ENCODE measurements around the gene NCAM1. TPM values are rescaled to one million over a fixed set of nuclear protein-coding genes. Genes with fewer than 3 reads are reported as not detected.

NCAM1 gene
- total and polyA plus RNA-seq, 12 donors = 38.7 to 181 (median 111) TPM

DNA sequence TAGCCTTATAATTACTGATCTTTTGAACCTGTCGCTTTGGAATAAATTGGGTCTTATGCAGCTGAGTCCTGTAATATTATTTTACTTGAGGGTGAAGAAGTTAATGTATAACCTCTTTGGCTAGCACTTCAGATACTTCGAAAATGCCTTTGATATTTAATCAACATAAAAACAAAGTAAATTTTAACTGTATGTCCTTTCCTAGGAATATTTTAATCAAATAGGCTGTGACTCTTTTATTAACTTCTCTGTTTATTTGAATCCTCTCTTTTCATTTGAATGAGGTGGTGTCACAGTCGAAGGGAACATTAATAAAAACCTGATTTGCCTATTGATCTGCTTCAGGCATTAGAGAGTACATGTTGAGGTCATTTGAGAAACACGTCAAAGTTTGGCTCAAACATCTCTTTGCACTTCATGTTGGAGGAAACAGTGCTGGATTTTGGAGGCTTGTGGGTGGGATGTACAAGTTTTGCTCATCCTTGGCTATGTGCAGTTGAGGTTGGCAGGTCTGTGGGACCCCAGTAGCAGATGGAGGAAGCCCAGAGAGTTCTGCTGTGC, 143.6 kb downstream of the NCAM1 start:
- no peak overlapping the region for H3K4me3 ChIP-seq
- no peaks in the 10 kb centered on the region for H3K36me3 ChIP-seq (replicated peaks in 1 of 2)
- H3K9me3 ChIP-seq (replicated peaks in 1 of 3) = no peaks in the 10 kb centered on the region
- 62 to 71% (median 70%) methylated on average over 4 of the region's 4 CpGs for WGBS, 4 donors
- H3K27me3 ChIP-seq = no peaks in the 10 kb centered on the region
- TF ChIP-seq, protein P1, sequence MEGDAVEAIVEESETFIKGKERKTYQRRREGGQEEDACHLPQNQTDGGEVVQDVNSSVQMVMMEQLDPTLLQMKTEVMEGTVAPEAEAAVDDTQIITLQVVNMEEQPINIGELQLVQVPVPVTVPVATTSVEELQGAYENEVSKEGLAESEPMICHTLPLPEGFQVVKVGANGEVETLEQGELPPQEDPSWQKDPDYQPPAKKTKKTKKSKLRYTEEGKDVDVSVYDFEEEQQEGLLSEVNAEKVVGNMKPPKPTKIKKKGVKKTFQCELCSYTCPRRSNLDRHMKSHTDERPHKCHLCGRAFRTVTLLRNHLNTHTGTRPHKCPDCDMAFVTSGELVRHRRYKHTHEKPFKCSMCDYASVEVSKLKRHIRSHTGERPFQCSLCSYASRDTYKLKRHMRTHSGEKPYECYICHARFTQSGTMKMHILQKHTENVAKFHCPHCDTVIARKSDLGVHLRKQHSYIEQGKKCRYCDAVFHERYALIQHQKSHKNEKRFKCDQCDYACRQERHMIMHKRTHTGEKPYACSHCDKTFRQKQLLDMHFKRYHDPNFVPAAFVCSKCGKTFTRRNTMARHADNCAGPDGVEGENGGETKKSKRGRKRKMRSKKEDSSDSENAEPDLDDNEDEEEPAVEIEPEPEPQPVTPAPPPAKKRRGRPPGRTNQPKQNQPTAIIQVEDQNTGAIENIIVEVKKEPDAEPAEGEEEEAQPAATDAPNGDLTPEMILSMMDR (IDR thresholded peaks at IDR 0.05) = no peak
- no peak for TF ChIP-seq POLR2A (IDR thresholded peaks at IDR 0.05)
- H3K4me1 ChIP-seq (replicated peaks in 1 of 2) = peaks cover 0 to 34% of the 10 kb centered on the region in 2 donors
- no peak overlapping the region for H3K27ac ChIP-seq
- DNase-seq = no peak
- intact Hi-C loops (cut with DNase I) = no loop called here

DNA sequence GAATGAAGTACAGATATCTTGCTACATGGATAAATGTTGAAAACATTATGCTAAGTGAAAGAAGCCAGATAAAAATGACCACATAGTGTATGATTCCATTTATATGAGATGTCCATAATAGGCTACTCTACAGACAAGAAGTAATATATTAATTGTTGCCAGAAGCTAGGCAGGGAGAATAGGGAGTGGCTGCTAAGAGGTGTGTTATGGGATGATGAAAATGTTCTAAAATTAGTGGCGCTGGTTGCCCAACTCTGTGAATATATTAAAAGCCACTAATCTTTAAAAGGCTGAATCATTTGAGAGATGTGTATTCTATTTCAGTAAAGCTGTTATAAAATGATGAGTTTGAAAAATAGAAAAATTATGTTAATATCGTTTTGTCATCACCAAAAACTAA, 144.4 kb downstream of the NCAM1 start:
- intact Hi-C loops (cut with DNase I) = no loop called here
- peaks cover 4 to 42% of the 10 kb centered on the region in 2 donors for H3K4me1 ChIP-seq (replicated peaks in 1 of 2)
- H3K27ac ChIP-seq = no peak overlapping the region
- DNase-seq = no peak
- no peaks in the 10 kb centered on the region for H3K27me3 ChIP-seq
- no peak overlapping the region for H3K4me3 ChIP-seq
- TF ChIP-seq, protein P1 (IDR thresholded peaks at IDR 0.05) = no peak
- no peak for TF ChIP-seq POLR2A (IDR thresholded peaks at IDR 0.05)
- H3K36me3 ChIP-seq (replicated peaks in 1 of 2) = no peaks in the 10 kb centered on the region
- WGBS, 4 donors = 77 to 88% (median 81%) methylated on average over 2 of the region's 2 CpGs
- no peaks in the 10 kb centered on the region for H3K9me3 ChIP-seq (replicated peaks in 1 of 3)

DNA sequence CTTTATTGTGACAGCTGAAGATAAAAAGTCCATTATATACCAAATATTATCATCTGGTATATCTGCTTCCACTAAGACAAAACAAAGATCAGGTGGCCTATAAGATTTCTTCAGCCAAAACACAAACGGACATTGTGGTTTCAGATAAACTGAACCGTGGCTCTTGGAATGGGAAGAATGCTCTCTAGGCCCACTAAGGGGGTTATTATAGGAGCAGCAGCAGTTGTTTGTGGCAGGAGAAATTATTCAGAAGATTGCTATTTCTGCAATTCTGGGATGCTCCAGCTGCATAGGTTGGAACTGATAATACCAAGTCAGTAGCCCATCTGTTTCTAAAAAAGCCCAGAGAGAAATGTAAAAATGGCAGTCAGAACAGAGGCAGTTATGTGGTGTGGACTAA, 145.3 kb downstream of the NCAM1 start:
- Histone ChIP-seq H3K4me3 (no peak overlapping the region), H3K4me1 (replicated peaks in 1 of 2) (peaks cover 4 to 44% of the 10 kb centered on the region in 2 donors), H3K27me3 (no peaks in the 10 kb centered on the region), H3K36me3 (replicated peaks in 1 of 2) (no peaks in the 10 kb centered on the region), H3K27ac (no peak overlapping the region), H3K9me3 (replicated peaks in 1 of 3) (no peaks in the 10 kb centered on the region)
- no peak for TF ChIP-seq POLR2A (IDR thresholded peaks at IDR 0.05)
- TF ChIP-seq, protein P1 (IDR thresholded peaks at IDR 0.05) = no peak
- WGBS, 4 donors = 71 to 85% (median 84%) methylated on average over 2 of the region's 2 CpGs
- intact Hi-C loops (cut with DNase I) = no loop called here
- DNase-seq = no peak

DNA sequence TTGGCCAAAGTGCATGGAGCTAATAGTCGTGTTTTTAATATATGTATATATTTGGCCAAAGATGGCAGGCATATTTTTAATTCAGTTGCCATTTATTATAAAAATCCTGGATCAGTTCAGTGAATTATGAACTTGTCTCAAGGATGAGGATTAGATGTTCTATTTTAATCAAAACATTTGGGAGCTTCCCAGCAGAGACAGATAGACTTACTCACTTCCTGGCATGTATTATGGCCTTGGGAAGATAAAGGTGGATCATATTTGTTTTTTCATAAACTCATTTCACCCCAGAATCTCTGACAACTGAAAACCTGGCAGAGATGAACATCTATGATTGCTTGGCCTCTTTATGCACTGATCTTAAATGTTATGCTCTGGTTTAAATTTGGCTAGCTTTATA, 148.8 kb downstream of the NCAM1 start:
- no peaks in the 10 kb centered on the region for H3K36me3 ChIP-seq (replicated peaks in 1 of 2)
- TF ChIP-seq, protein P1 (IDR thresholded peaks at IDR 0.05) = no peak
- no peak for TF ChIP-seq POLR2A (IDR thresholded peaks at IDR 0.05)
- H3K27ac ChIP-seq = peak overlapping the region in 4 of 5 donors; percentile 36 to 72 (median 46)

More for the DNA sequence above, 148.8 kb downstream of the NCAM1 start:
- DNase-seq = no peak
- intact Hi-C loops (cut with DNase I) = loop anchor here in 1 of 2 donors (10.0 kb wide), 2 partner anchors 165 to 525 kb away; no protein-coding TSS in a partner anchor
- Histone ChIP-seq H3K9me3 (replicated peaks in 1 of 3) (no peaks in the 10 kb centered on the region), H3K4me3 (no peak overlapping the region), H3K27me3 (no peaks in the 10 kb centered on the region), H3K4me1 (replicated peaks in 1 of 2) (peaks cover 4 to 39% of the 10 kb centered on the region in 2 donors)
- WGBS, 4 donors = 20 to 46% (median 25%) methylated on average over 1 of the region's 1 CpG
